Activated gamma-delta T cell (primary cell): ENCODE data around the gene HTR2A.

Experiments used
- DNase-seq: peaks from one replicate; lab custom pipeline; 2025; lab: John Stamatoyannopoulos, UW
- total RNA-seq, 2 donors: gene quantifications; one replicate each; lab custom pipeline; 2026; lab: John Stamatoyannopoulos, UW

The HTR2A gene
- total RNA-seq, result 0 reads per million in 2 donors

DNA sequence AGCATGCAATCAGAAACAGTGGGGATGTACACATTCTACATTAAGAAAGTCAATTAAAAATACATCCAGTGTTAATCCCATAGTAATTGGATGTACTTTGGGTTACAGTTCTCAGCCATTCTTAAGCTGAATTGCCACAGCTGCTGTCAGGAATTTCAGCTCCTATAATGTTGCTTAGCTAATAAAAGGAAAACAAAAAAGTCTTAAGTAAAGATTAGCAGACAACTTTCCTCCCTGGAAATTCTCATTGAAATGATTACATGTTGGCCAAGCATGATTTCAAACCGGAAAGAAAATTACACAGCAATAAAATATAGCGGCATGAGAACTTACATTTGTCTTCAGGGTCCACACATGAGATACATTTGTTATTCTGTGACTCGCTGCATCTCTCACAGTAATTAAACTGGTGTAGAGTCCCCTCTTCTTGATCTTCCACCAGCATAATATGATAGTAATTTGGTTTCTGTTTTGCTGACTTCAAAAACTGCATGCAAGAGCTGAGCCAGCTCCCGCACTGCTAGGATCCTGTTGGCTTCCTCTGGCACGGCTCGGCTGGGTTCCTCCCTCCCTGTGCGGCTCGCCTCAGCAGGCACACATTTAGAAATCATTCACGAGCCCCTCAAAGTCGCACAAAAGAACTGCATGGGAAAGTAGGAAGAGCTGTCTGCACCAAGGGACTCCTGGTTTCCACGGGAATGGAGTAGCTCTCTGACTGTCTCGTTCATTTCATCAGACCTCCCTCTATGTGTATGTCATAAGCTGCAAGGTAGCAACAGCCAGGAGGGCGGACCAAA lies at the start of gene HTR2A:
Gene HTR2A (minus strand): TSS at position 713 of the 797 bp plus-strand sequence. CDS start 1,147 bp downstream, outside the sequence.
- DNase-seq, result no peak

DNA sequence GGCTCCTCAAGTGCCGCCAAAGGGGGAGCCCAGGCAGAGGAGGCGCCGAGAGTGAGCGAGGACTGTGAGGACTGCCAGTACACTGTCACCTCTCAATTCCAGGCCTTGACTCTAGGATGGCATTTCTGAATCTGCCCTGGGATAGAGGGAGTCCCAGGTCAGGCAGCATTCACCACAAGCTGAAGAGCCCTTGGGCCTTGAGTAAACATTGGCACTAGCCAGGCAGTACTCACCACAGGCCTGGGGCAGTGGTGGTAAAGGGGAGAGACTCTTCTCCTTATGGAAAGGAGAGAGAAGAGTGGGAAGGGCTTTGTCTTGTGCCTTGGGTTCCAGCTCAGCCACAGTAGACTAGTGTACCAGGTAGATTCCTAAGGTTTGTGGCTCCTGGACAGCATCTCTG lies 39.7 kb upstream of the HTR2A start:
- no peak for DNase-seq

DNA sequence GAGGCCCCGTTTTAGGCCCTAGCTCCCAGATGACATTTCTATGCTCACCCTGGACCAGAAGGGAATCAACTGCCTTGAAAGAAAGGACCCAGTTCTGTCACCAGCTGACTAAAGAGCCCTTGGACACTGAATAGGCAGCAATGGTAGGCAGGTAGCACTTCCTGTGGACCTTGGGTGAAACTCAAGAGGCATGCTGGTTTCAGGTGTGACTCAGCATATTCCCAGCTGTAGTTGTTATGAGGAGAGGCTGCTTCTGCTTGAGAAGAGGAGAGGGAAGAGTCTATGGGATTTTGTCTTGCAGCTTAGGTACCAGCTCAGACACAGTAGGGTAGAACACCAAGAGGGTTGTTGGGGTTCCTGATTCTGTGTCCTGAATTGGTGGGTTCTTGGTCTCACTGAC lies 37.9 kb upstream of the HTR2A start:
- no peak for DNase-seq

DNA sequence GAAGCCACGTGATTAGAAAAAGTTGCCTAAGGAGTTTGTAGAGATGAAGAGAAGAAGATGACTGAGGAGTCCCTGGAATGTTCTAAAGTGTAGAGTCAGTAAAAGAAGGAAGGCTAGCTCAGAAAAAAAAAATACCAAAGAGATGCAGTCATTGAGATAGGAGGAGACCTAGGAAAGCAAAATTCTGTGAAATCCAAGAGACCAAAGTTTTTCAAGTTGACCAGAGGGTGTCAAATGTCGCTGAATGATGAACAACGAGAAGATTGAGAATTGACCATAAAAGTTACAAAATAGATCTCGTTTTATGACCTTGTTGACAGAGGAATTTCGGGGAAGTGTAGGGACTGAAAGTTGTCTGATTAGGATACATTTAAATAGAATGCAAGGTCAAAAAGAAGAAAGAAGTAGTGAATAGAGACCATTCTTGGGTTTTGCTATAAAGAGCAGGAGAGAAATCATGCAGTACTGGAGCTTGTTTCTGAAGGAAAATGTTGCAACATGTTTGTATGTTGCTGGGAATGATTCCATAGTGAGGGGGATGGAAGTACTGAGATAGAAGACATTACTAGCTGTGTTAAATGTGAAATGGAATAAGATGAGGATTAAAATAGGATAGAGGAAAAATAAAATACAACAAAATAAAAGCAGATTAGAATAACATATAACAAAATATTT lies 30.2 kb upstream of the HTR2A start:
- DNase-seq, result no peak

DNA sequence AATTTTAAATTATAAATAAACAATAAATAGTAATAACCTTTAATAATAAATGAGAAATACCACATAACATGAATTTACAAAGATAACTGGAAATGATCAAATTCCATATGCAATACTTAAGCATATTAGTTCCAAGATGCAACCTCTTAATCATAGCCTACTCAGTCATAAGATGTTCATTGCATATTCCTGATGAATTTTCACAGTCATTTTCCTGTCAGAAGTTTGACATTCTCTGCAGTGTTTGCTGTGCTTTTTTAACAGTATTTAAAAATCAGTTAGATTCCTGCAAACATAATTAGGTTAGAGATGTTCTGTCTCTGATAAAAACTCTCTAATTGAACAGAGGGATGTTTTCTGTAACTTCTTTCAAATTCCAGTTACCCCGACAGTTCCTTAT lies 28.6 kb upstream of the HTR2A start:
- DNase-seq, result no peak

DNA sequence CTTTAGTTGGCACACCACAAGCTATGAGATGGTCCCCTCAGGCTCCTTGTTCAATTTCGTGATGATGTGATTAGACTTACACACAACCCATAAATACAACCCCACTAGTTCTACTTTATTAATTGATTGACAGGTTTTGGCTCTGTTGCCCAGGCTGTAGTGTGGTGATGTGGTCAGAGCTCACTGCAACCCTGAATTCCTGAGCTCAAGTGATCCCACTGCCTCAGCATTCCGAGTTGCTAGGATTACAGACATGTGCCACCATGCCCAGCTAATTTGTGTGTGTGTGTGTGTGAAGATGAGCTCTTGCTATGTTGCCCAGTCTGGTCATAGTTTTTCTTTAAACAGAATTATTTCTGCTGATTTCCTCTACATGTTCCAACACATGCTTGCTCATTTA lies 17.5 kb upstream of the HTR2A start:
- no peak for DNase-seq

DNA sequence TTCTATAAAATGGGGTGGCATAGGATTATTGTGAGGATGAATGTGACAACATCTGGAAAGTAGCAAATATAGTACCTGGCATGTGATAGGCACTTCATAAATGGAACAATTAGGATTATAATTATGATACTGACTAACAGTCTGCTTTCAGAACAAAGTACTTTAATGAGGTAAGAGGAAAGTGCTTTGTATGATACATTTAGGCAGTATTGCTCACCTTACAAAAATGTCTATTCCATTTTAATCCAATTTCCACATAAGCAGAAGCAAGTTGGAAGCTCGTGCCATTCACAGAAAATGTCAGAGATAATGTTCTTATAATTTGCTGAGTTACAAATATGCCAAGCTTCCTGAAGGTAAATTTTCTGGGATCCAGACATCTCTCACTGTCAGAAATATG lies 16.9 kb upstream of the HTR2A start:
- no peak for DNase-seq

DNA sequence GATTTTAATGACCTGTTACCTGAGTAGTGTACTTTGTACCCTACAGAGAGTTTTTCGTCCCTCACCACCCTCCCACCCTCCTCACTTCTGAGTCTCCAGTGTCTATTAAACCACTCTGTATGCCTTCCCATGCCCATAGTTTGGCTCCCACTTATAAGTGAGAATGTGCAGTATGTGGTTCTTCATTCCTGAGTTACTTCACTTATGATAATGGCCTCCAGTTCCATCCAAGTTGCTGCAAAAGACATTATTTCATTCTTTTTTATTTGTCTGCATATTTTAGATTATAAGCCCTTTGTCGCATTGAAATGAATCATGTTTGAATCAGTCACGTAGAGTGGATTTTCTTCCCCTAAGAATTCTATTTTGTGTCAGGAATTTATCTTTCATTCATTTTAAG lies 12.2 kb upstream of the HTR2A start:
- no peak for DNase-seq

DNA sequence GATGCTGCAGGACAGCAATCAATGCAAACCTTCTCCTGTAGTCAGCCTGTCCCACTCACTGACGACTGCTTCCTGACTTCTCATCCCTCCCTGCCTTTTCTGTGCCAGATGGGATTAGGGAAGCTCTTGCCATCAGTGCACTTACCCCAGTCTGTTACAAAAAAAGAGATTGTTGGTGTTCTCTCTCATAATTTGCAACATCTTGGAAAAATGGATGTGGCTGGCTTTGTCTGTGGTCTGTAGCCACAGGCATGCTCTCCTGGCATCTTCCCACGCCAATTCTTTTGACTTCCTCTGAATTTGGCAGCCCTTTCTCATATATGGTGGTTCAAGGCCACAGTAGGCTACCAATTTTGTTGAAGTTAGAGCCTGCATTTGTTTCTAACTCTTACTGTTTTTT lies 11.6 kb upstream of the HTR2A start:
- no peak for DNase-seq

DNA sequence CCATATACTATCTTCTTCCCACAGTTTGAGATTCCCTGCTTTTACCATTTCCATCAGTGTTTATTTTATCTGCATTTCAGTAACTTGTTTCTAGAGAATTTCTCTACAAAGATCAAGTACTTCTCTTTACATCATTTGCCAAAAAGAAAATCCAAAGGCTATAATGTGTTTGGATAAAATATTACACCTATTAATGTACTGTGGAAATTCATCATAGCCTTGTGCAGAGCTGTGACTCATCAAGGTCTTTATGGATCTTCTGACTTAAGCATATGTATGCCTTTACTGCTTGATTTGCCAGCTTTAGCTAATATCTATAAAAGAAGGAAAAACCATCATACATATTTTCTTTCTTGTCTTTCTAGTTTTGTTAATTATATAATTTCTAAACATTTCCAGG lies 9.6 kb upstream of the HTR2A start:
- no peak for DNase-seq

DNA sequence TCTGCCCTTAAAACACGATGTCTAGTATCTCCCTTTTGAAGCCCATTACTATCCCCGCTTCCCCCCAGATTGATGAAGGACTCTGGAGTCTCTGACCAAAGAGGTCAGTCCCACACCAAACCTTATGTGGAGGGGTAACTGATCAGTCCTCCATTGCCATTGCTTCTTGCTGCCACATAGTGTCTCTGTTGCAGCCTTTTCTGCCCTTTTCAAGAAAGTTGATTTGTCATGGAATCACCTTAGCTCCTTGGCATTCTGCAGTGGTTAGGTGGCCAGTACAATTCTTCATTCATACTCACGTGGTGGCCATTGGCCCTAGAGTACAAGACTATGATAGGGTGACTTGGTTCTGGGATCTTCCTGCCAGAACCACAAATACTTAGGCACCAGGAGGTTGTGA lies 8.4 kb upstream of the HTR2A start:
- DNase-seq, result no peak

DNA sequence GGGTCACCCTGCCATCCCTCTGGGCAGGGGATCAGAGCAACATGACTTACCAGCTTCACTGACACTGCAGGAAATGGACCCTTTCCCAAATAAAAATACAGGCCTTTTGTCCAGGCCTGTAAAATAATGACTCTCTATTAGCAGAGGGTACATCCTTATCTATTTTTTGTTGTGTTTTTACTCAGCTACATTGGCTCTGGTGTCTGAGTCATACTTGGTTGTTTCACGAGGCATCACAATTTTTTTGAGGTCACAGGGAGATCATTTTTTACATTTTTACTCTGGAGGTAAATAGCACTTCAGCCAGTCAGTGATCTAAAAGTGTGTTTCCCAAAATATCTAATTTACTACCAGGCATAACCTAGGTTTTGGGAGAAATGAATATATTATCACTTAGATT lies 6.9 kb upstream of the HTR2A start:
- DNase-seq, result no peak

DNA sequence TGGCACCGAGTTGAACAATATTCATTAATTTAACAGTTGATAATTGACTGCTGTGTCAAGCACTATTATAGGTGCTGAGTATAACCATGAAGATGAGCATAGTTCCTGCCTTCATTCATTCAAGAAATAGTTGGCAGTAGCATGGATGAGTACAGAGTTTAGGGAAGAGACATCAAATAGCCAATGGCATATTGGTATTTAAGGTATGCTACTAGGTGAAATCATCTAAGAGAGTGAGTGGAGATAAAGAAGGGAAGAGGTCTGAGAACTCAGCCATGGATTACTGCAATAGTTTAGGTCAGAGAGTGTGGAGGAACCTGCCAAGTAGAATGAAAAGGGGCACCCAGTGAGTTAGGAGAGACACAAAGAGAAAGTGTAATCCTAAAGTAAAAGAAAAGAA lies 4.9 kb upstream of the HTR2A start:
- DNase-seq, result no peak

DNA sequence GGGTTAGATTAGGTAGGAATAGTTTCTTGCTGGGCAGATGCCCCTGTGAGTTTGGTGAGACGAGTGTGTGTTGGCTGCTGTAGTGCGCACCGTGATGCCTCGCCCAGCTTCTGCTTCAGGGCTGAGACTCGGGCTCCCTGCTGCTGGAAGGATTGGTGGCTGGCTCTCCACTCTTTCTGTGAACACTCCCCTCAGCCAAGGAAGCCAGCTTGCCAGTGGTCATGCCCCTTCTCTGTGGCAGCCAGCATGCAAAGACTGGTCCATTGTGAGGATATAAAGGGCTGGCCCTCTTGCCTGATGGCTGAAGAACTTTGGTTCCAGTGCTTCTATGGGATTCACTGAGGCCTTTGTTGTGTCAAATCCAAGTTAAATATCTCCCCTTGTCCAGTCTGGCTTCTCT lies 2.9 kb upstream of the HTR2A start:
- no peak for DNase-seq

DNA sequence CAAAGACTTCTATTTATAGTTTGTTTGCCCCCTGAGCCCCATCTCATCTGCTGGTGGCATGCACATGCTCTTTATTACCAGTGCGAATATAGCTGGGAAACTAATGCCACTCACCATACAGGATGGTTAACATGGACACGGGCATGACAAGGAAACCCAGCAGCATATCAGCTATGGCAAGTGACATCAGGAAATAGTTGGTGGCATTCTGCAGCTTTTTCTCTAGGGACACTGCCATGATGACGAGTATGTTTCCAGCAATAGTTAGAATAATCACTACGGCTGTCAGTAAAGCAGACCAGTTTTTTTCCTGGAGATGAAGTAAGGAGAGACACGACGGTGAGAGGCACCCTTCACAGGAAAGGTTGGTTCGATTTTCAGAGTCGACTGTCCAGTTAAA lies 1.5 kb downstream of the HTR2A start:
- DNase-seq, result no peak

DNA sequence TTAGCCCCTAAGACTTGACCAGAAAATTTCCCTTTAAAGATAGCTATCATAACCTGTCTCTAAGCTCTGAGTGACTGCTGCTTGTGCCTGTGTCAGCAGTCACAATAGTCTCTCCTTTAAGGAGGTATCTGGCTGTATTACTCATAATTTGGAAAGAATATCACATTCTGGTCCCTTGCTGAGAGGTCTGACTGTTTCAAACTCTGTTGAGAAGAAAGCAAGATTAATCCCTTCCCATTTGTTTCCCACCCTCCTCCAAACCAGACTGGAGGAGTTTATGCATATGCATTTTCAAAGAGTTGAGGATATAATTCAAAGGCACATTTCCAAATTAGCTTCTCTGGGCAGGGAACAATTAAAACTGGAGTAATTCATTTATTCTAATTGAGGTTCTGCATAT lies 2.3 kb downstream of the HTR2A start:
- no peak for DNase-seq

DNA sequence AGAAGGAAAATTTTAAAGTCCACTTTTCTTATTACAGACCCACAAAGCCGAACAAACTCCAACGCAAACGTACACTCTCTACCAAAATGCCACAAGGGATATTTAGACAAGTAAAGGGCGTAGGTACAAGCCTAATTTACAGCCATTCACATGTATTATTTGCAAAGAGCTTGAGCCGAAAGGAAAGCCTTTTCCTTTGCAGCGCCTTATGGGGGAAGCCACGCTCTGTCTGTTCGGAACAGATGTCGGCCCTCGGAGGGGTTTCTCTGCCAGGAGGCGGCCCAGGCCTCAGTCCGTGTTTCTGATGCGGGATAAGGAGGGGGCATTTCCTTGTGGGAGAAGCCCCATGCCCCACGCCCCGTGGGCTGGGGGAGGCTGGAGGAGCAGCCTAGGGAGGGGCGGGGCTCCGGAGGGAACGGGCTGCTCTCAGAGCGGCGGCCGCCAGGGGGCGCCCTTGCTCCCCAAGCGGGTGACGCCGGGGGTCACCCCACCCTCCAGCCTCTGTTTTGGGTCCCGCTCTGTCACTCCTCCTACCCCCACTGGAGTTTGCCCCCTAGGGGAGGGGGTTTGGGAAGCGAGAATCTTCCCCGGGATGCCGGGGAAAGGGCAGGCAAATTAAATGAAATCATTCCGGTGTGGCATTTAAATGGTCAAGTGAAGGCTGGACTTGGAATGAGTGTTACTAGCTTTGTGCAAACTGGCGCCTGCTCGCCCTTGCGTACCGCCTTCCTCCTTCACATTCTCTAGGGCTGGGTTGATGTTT lies 2.9 kb downstream of the HTR2A start:
- DNase-seq, result peak; percentile 24

DNA sequence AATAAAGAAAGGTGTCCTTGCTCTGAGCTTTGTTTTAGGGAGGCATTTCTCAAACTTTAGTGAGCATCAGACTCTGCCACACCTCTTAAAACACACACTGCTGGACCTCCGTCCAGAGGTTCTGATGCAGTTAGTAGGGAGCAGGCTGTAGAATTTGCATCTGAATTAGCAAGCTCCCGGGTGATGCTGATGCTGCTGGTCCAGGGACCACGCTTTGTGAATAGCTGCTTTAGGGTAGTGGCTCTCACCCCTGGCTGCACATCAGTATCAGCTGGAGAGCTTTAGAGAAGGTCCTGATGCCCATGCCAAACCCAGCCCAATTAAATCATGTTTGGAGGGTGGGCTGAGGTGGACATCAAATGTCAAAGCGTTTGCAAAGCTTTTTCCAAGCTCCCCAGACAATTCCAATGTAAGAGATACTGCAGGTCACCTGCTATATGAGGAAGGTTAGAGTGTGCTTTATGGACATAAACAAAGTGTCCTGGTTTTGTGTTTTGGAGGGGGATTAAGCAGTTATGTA lies 3.6 kb downstream of the HTR2A start:
- DNase-seq, result no peak

DNA sequence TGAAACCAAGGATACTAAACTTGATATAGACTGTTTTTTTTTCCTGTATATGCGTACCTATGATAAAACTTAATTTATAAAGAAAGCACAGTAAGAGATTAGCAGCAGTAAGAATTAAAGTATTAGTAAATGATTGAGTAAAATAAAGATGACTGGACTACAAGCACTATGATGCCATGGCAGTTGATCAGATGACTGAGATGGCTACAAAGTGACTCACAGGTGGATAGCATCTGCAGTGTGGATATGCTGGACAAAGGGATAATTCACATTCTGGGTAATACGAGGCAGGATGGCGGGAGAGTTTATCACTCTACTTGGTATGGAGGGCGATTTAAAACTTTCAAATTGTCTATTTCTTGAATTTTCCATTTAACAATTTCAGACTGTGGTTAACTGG lies 11.8 kb downstream of the HTR2A start:
- no peak for DNase-seq

DNA sequence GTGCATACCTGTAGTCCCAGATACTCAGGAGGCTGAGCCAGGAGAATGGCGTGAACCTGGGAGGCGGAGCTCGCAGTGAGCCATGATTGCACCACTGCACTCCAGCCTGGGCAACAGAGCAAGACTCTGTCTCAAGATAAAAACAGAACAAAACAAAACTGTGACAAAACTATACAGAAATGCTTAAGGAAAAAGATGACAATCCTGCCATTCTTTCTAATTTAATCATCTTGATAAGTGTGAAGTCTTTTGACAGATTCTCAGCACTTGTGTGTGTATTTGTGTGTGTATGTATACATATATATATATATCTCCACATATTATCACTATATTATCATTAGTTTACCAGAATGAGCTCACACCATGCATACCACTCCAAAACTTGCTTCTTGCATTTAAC lies 12.3 kb downstream of the HTR2A start:
- DNase-seq, result no peak

DNA sequence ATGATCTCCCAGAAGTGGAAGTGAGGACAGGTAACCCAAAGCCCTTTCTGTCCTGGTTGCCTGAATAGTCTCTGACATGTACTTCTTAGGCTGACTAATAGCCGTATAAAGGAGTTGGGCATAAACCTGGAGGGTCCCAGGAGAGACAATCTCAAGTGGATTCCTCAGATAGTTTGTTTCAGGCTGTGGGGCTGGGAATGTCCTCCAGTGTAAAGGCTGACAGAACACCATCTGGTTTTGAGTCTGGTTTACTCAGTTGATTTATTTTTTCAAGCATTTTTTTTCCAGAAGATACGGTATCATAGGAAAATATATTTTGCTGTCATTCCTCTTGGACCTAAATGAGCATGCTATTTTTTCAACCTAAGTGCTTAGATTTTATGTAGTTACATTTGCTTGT lies 15.2 kb downstream of the HTR2A start:
- DNase-seq, result no peak

DNA sequence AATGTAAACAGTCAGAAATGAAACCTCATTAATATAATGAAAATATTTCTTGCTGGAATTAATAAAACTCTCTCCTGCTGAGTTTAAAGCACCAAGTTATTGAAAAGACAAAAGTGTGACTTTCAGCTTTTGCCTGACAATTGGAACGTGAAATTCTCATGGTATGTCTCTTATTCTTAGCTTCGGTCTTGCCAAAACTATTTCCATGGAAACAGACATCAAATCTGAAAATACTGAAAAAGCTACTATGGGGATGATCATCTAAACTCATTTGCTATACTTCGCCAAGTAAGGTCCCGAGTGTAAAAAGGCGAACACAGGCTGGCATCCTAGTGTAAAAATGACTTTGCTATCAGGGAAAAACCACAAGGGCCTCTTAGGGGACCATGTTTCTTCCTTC lies 22.8 kb downstream of the HTR2A start:
- DNase-seq, result no peak

DNA sequence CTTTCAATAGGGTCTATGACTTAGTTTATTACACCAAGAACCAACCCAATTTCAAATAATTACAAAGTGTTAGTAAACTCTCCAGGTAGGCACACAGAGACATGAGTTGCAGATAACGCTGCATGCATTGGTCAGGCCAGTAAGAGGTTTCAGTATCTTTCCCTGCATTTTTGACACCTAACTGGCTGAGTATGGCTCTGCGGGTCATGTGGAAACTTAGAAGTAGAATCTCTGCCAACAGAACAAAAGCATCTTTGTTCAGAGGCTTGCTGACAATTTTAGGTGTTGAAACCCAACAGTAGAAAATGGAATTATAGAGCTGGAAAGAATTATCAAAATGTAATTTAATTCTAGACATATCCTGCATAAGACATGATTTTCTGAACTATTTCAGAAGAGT lies 25.3 kb downstream of the HTR2A start:
- DNase-seq, result no peak
